GM19395 (cell line): ENCODE data around the gene ETV7.
"Not testable (repeated sequence)": the region's sequence is repeated elsewhere in the genome, so short reads cannot be mapped to it uniquely, and the experiment has no call there.

Experiments
- ATAC-seq: cut with Tn5 transposase; IDR thresholded peaks from one replicate; pipeline ENCODE4 v1.9.1; 2021; ENCODE audit warnings: mild to moderate bottlenecking, moderate library complexity; ENCODE audit not compliant: unreplicated experiment

Gene ETV7

DNA sequence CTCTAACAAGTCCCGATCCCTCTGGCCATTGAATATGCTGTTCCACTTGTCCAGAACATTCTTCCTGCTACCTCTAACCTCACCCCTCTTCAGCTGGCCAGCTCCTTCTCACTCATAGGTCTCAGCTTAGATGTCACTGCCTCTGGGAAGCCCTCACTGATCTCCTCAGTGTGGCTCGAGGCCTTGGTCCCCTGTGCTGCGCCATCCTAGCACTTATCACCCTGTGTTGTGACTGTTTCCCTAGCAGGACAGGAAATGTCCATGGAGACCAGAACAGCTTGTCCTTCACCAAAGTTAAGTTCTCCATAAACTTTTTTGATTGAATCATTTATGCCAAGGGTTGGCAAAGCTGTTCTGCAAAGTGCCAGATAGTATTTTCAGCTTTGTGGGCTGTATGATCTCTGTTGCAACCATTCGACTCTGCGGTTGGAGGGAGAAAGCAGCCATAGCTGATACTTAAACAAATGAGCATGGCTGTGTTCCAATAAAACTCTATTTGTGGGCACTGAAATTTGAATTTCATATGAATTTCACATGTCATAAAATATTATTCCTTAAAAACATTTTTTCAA is 44.3 kb downstream of the ETV7 start:
- no peak for ATAC-seq

DNA sequence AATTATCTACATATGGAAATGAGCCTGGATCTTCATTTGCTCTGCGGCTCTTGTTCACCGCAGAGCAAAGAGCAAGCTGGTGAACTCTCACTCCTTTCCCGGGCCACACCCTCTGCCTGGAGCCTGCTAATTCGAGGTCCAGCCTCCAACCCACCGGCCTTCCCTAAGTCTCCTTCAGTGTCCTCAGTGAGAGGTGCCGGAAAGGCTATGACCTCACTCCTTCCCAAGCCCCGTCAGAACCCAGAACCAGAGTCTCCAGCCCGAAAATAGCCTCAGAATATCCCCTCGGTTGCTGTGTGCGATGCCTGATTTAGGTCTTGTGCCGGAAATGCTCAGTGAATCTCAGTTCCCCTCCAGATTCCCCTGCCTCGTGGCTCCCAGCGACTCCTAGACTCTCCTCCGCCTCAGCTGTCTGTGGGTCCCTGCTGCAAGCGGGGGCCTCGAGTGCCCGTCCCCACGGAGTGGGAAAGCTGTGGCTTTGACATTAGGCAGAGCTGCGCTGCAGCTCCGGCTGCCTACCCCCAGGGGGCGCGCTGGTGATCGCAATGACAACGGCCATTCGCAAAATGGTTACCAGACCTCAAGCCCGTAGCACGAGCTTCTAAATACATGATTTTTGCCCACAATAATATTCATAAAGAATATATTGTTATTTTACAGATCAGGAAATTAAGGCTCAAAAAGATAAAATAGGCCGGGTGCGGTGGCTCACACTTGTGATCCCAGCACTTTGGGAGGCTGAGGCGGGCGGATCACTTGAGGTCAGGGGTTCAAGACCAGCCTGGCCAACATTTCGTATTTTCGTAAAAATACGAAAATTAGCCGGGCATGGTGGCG is 46.6 kb downstream of the ETV7 start:
- no peak for ATAC-seq

- no peak for ATAC-seq
These were observed 47.2 kb downstream of the ETV7 start for GRCh38 chr6:36340306-36340617.

- ATAC-seq, result no peak
These were observed 48.3 kb downstream of the ETV7 start for GRCh38 chr6:36339146-36339545.

- not testable (repeated sequence) for ATAC-seq
These were observed 49.2 kb downstream of the ETV7 start for GRCh38 chr6:36338223-36338622.

- ATAC-seq, result no peak
These were observed 49.7 kb downstream of the ETV7 start for GRCh38 chr6:36337814-36338213.

DNA sequence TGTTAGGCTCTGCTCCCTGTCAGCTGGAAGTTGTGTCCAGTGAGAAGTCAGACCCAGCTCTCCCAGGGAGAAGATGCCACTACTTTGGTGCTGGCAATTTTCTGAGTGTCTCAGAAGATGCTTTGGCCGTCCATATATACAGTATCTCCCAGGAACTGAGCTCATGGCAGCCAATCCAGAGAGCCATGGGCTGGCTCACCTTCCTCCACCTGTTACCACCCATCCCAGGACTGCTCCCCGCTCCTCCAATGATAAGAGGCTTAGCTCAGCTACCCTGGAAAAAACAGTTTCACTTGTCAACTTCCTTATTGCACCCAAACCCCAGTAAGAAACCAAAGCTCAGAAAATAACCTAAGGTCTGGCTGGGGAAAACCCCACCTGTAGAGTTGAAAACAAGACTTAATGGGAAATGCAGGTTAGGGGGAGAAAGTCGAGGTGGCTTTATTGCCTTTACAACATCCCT is 50.7 kb downstream of the ETV7 start, which contains the start of gene BNIP5:
BNIP5 (minus strand) TSS at position 110 of the 463 bp plus-strand sequence. CDS start 6,198 bp downstream, outside the sequence.
- no peak for ATAC-seq

- no peak for ATAC-seq
These were observed 51.2 kb downstream of the ETV7 start for GRCh38 chr6:36336208-36336710.

GRCh38 chr6:36335465-36336207 is 51.8 kb downstream of the ETV7 start:
- ATAC-seq, result no peak

- ATAC-seq, result no peak
These were observed 52.5 kb downstream of the ETV7 start for GRCh38 chr6:36334832-36335459.

DNA sequence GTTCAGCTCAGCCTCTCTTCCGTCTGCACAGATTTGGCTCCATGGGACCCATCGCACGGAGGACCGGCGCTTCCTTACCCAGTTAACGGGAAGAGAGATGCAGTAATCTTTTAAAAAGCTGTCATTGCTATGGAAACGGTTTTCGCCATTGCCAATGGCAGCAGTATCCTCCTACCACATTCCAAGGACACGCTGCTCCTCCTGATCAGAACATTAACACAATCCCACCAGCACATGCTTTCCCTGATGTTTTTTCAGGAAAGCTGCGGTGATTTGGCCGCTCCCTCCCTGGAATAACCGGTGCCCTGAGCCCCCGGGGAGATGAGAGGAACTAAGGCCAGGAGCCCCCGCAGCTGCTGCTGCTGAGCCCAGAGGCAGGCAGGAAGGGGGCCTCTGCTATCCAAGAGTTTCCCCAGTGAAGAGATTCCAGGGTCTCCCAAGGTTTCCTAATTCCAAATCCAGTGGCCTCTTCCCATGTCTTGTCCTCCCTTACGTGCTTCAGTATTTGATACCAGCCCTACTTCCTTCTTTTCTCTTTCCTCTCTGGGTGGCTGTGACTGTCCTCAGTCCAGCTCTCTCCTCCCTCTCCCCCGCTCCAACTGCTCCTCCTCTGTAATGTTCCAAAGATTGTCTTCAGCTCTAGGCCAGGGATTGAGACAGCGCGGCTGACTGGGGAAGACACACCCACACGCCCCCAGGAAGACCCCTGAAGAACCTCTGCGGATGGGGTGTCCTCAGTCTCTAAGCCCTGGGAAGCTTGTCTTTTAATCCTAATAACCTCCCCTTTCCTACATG is 53.3 kb downstream of the ETV7 start:
- no peak for ATAC-seq

GRCh38 chr6:36333171-36333895 is 54.1 kb downstream of the ETV7 start:
- no peak for ATAC-seq

DNA sequence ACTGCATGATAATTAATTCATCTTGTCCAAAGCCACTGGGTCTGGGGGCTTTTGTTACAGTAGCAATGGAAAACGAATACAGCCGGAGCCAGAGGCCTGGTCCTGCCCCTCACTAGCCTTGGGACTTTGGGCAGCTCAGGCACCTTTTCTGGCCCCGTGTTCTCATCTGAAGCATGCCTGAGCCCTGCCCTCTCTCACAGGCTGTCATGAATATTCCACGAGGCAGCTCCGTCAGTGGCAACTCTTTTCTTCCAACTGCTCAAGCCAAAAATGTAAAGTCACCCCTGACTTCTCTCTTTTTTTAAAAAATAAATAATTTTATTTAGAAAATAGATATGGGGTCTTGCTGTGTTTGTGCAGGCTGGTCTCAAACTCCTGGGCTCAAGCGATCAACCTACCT is 56.1 kb downstream of the ETV7 start:
- no peak for ATAC-seq

DNA sequence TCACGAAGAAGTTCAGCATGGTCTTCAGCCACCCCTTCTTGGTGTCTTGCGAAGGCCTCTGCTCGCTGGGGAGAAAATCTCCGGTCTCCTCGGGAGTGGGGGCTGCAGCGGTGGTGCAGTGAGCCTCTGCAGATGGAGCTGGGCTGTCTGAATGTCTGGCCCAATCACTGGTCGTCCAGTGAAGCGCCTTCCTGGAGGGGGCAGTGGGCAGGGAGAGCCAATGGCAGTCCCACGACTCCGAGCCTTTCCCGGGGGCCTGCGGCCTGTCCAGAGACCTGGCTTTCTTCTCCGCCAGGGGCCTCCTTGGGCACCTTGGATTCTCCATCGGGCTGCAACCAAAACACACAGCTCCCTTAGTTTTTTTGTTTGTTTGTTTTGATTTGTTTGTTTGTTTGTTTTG is 57.1 kb downstream of the ETV7 start:
- ATAC-seq, result no peak

DNA sequence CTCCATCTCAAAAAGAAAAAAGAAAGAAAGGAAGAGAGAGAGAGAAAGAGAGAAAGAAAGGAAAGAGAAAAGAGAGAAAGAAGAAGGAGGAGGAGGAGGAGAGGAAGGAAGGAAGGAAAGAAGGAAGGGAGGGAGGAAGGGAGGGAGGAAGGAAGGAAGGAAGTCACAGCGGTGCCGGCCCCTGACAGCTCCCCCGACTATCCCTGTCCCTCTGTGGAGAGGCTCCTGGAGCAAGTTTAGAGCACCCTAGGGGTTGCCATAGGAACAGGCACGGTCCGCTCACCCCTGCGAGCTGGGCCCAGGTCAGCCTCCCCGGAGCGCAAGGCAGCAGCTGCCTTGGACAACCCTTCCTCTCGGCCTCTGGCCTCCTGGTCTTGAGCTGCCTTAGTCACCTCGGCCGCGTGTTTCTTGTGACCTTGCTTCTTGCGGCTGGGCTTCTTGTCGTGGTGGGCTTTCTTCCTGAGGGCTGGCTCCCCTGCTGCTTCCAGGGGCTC is 57.6 kb downstream of the ETV7 start:
- no peak for ATAC-seq

- ATAC-seq, result no peak
These were observed 58.9 kb downstream of the ETV7 start for GRCh38 chr6:36328600-36328999.

- ATAC-seq, result no peak
These were observed 59.6 kb downstream of the ETV7 start for GRCh38 chr6:36327919-36328236.

DNA sequence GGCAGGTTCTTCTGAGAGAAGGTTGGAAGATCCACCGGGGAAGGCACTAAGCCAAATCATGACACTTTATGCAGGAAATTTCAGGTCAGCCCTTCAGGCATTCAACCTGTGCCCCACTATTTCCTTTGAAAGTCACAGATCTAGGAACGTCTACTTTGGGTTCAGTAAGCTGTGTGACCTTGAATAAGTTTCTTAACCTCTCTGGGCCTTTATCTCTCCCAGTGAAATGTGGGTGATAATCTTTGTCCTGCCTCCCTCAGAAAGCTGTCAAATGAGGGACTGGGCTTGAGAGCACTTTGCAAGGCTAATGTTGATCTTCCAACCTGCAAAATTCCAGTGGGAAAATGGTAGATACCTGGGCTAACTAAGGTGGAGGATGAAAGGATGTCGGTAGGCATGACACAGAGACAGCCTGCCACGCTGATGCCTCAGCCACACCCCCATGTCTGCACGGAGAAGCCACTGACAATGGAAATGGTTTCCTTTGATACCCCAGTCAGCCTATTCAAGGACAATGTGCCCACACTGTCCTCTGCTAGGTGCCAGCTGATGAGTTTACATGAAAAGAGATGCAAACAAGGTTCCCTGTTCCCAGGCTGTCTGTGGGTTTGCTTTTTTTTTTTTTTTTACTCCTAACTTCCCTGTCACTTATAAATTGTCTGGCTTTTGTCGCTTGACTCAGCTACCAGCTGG is 60.1 kb downstream of the ETV7 start:
- ATAC-seq, result no peak

DNA sequence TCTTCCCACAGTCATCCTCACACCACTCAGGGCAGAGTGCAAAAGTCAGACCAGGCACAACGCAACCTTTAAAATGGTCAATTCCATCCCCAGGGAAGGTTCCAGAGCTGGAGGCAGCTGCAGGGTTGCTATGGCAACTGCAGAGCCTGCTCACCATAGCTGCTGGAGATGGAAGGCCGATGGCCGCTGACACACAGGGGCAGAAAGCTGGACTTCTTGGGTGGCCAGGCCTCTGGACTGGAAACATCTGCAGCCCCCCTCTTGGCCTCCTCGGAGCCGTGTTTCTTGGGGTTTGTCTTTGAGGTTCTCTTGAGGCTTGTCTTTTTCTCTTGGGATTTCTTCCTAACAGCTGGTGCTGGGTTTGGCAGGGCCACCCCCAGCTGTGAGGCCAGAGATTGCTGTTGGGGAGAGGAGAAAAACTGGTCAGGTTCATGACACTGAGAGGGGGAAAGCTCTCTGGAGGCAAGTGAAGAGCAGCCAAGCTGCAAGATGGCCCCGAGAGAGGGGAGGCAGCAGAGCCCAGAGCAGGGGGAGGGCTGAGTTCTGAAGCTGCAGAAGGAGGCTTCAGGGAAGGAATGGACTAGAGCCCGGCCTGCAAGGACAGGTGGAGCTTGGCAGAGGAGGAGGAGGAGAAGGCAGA is 61.0 kb downstream of the ETV7 start:
- ATAC-seq, result no peak
